GM12865 (cell line): Measurements from ENCODE around the gene BCAT1.
"Not testable (repeated sequence)": the region's sequence is repeated elsewhere in the genome, so short reads cannot be mapped to it uniquely, and the experiment has no call there.

ENCODE experiments used
- DNase-seq: peaks from one replicate; pipeline ENCODE4 v3.0.0; 2010; ENCODE audit warnings: low read depth
- H3K4me3 ChIP-seq: 2 replicates; pipeline ENCODE4 v1.5.1; 2011; ENCODE audit warnings: mild to moderate bottlenecking, low read depth, low read length, control low read depth
- CTCF ChIP-seq: IDR thresholded peaks from 2 replicates; pipeline ENCODE4 v1.5.1; 2011; ENCODE audit warnings: low read length, control low read depth, low read depth, inconsistent platforms; ENCODE audit not compliant: insufficient read depth; ENCODE audit errors: missing control alignments

Gene BCAT1

GRCh38 chr12:24960222-24960855, 11.4 kb upstream of the BCAT1 start:
- H3K4me3 ChIP-seq, result no peak overlapping the region
- peak; percentile 73 for DNase-seq
- peak; percentile 66 for TF ChIP-seq CTCF

GRCh38 chr12:24956351-24956750, 7.5 kb upstream of the BCAT1 start:
- not testable (repeated sequence) for DNase-seq
- H3K4me3 ChIP-seq, result peak overlapping the region; percentile 38

- peak overlapping the region; percentile 38; the same call in 1 of the 2 replicates for H3K4me3 ChIP-seq
- DNase-seq, result no peak
- TF ChIP-seq CTCF, result no peak
Measured at GRCh38 chr12:24955853-24956252, 7.0 kb upstream of the BCAT1 start.

- no peak for TF ChIP-seq CTCF
- DNase-seq, result peak; percentile 73
- H3K4me3 ChIP-seq, result peak overlapping the region; percentile 27; the same call in 1 of the 2 replicates
Measured at GRCh38 chr12:24955389-24955788, 6.5 kb upstream of the BCAT1 start.

- DNase-seq, result no peak
- TF ChIP-seq CTCF, result no peak
- H3K4me3 ChIP-seq, result no peak overlapping the region
Measured at GRCh38 chr12:24954261-24954660, 5.4 kb upstream of the BCAT1 start.

- no peak for TF ChIP-seq CTCF
- no peak overlapping the region; the same call in 1 of the 2 replicates for H3K4me3 ChIP-seq
- DNase-seq, result peak; percentile 39
Measured at GRCh38 chr12:24952389-24952788, 3.5 kb upstream of the BCAT1 start.

- TF ChIP-seq CTCF, result no peak
- H3K4me3 ChIP-seq, result peak overlapping the region; percentile 60
- peak; percentile 94 for DNase-seq
Measured at GRCh38 chr12:24950231-24950834, 1.4 kb upstream of the BCAT1 start.
